Keratinocyte (primary cell): ENCODE measurements around the gene NMNAT2.

Experiments
- CTCF ChIP-seq, 3 experiments: IDR thresholded peaks in 1 of 3; conservative IDR thresholded peaks in 1 of 3; optimal IDR thresholded peaks in 1 of 3; 2 replicates in 2 of 3; 3 replicates in 1 of 3; pipeline versions ENCODE3 to v1.5.1; 2011; ENCODE audit warnings: low read length in 3 of 3, mild to moderate bottlenecking in 3 of 3, moderate library complexity in 2 of 3, control low read depth in 1 of 3, inconsistent platforms in 1 of 3; ENCODE audit not compliant: insufficient read depth in 2 of 3; ENCODE audit errors: extremely low read depth in 1 of 3
- EZH2 ChIP-seq: IDR thresholded peaks from one replicate; pipeline ENCODE4 v1.6.1; 2012; ENCODE audit warnings: inconsistent platforms, mild to moderate bottlenecking, low read length, moderate library complexity

- TF ChIP-seq CTCF (optimal IDR thresholded peaks at IDR 0.05 in 1 of 3, IDR thresholded peaks at IDR 0.05 in 1 of 3, conservative IDR thresholded peaks at IDR 0.05 in 1 of 3; ENCODE audit: extremely low read depth in 1 of 3, insufficient read depth in 2 of 3, low read length in 3 of 3) (no peak), EZH2 (no peak)
These were observed 187.8 kb downstream of the NMNAT2 start for GRCh38 chr1:183230413-183230812.
